ENCODE data around the gene GPR143.
"Not testable (repeated sequence)": the region's sequence is repeated elsewhere in the genome, so short reads cannot be mapped to it uniquely, and the experiment has no call there.

Gene GPR143
- total RNA-seq, result 0 reads per million in 2 experiments

- DNase-seq (ENCODE audit: low read depth), result no peak
Measured at GRCh38 chrX:9765737-9766097, at the start of gene GPR143. TSS of gene GPR143 (minus strand) at chrX:9765847. CDS start at chrX:9765817, 30 bp downstream.

DNA sequence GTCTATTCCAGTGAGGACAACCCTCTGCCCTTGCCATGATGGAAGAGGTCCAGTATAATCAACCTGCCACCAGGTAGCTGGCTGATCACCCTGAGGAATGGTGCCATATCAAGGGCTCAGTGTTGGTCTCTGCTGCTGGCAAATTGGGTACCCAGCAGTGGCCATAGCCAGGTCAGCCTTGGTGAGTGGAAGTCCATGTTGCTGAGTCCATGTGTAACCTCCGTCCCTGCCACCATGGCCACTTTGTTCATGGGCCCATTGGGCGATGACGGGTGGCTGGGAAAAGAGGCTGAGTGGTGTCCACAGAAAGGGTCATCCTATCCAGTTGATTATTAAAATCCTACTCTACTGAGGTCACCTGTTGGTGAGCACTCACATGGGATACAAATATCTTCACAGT, 45.4 kb upstream of the GPR143 start:
- not testable (repeated sequence) for DNase-seq (ENCODE audit: low read depth)

- DNase-seq (ENCODE audit: low read depth), result not testable (repeated sequence)
Measured at GRCh38 chrX:9809876-9810275, 44.2 kb upstream of the GPR143 start.

DNA sequence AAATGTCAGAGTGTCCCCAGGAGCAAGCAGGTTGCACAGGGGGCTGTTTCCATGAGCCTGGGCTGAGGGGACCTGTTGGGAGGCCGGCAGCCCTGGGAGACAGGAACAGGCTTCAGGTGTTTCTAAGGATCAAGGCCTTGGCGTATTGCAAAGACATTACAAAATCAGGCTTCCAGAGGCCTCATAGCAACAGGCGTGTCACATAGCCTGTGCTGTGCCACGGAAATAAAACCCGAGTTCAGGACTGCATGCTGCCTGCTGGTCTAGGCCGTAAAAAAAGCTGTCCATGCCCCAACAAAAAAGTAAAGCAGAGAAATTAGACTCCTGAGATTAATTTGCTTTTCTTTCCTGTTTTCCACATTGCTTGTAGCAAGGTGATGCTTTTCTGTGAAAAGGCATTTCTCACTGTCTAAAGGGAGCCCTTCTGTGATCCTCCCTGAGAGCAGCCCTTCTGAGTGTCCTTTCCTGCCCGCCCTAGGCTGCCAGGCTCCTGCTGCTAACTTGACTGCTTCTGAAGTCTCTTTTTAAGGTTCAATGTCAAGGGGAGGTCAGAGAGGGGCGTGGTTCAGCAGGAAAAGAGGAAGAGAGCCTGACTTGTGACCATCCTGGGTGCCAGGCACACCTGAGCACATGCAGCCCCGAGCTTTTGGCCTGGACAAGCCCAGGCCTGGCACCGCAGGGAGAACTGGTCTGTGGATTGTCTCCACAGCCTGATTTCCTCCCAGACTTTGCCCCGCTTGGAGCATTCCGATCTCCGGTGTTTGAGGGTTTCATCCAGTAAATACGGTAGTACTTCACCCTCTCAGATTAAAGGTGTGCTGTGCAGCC, 41.9 kb upstream of the GPR143 start:
- DNase-seq (ENCODE audit: low read depth), result no peak

GRCh38 chrX:9805956-9806355, 40.3 kb upstream of the GPR143 start:
- DNase-seq (ENCODE audit: low read depth), result no peak

GRCh38 chrX:9804444-9804843, 38.8 kb upstream of the GPR143 start:
- DNase-seq (ENCODE audit: low read depth), result no peak

DNA sequence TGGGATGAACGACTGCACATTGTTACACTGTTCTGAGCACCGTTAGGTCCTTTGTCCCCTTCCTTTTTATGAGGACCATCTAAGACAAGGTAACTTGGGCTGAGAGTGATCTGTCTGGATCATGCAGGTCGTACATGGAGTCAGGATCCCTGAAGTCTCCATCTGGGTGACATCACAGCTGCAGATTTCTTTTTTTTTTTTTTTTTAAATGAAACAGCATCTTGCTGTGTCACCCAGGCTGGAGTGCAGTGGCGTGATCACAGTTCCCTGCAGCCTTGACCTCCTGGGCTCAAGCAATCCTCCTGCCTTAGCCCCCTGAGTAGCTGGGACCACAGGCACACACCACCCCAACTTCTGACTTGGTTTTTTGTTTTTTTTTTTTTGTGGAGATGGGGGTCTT, 37.1 kb upstream of the GPR143 start:
- no peak for DNase-seq (ENCODE audit: low read depth)

- no peak for DNase-seq (ENCODE audit: low read depth)
Measured at GRCh38 chrX:9797384-9798360, 32.0 kb upstream of the GPR143 start.

DNA sequence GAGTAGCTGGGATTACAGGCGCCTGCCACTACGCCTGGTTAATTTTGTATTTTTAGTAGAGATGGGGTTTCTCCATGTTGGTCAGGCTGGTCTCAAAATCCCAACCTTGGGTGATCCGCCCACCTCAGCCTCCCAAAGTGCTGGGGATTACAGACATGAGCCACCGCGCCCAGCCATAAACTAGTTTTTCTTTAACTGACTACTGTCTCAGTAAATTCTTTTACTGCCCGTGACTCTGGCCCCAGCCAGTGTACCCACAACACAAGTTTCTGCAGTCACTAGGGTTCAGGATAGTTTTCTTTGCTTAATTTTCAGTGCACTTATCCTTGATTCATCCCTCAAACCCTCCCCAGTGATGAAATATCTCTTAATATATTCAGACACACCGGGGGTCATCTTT, 28.8 kb upstream of the GPR143 start:
- no peak for DNase-seq (ENCODE audit: low read depth)

DNA sequence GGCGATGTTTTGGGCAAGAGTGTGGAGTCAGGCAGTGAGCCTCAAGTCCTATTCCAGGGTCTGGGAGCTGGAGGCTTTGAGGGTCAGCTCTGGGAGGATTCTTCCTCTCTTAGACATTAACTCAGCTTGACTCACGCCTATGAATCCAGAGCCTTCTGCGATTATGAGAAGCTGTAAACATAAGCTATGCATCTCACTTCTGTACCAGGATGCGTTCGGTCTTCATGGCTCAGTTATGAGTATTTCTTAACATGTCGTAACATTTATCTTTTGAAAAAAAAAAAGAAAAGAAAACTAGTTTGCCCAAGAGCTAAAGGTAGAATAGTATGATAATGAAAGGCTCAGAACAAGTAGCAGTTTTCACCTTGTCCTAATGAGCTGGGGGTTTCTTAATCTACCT, 25.2 kb upstream of the GPR143 start:
- no peak for DNase-seq (ENCODE audit: low read depth)

DNA sequence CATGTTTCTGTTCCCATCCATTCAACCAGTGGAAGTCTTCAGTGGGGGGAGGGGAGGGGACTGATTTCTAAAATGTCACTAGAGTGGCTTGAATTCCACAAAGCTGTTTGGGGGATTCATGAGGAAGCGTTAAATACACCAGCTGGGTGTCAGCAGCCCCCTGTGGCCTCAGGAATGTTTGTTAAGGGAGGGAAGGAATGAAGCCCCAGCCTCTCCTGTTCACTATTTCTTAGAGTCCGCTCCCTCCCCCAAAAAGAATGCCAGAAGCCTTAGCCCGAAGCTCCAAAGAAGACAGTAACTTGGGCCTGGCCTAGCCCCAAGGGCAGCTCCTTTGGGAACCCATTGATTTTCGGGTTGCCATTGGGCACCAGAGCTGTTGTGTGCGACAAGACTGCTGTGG, 23.9 kb upstream of the GPR143 start:
- no peak for DNase-seq (ENCODE audit: low read depth)

DNA sequence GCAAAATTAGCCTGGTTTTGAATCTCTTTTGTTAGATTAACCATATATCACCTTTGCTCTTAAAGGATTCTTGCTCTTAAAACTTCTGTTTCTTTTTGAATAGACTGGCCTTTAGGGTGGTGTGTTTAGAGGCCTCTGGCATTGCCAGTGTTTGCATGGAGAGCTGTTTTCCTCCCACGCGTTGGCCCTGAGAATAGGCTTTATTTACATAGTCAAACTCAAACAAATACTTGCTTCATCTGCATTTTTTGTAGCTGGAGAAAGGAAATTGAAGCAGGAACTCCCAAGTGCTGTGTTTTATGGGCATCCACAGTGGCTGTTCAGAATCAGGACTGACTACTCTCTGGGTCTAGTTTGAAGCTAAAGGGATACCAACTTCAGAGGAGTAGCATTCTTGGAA, 23.3 kb upstream of the GPR143 start:
- DNase-seq (ENCODE audit: low read depth), result no peak

GRCh38 chrX:9786798-9787635, 21.4 kb upstream of the GPR143 start:
- no peak for DNase-seq (ENCODE audit: low read depth)

DNA sequence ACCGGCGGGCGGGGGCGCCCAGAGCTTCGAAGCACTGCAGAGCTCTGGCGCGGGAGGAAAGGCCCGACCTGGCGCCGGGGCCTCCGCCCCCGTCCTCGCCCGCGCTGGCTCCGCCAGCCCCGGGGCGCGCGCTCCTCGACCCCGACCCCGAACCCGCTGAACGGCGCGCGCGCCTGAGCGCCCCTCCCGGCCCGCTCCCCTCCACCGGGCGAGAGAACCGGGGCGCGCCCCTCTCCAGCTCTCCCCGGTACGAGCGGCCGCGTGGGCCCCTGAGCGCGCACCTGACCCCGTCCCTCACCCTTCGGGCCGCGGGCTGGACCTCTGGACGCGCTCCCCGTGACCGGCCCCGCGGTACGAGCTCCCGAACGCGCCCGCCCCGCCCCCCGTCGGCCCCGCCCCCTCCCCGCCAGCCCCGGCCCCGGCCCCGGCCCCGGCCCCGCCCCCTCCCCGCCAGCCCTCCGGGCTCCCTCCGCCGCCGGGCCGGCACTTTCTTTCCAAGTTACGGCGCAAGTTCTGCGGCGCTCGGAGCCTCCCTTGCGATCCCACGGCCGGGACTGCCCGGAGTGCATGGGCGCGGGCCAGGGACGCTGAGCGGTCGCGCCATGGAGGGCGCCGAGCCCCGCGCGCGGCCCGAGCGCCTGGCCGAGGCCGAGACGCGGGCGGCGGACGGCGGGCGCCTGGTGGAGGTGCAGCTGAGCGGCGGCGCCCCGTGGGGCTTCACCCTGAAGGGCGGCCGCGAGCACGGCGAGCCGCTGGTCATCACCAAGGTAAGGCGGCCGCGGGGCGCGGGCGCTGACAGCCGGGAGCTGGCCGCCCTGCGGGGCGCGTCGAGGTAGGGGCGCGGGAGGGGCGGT, 20.5 kb upstream of the GPR143 start, which contains the start of gene SHROOM2:
Gene SHROOM2, plus strand, starts transcription at position 486 of the 854 bp plus-strand sequence. Its CDS starts 117 bp downstream, at position 603.
- DNase-seq (ENCODE audit: low read depth), result no peak

DNA sequence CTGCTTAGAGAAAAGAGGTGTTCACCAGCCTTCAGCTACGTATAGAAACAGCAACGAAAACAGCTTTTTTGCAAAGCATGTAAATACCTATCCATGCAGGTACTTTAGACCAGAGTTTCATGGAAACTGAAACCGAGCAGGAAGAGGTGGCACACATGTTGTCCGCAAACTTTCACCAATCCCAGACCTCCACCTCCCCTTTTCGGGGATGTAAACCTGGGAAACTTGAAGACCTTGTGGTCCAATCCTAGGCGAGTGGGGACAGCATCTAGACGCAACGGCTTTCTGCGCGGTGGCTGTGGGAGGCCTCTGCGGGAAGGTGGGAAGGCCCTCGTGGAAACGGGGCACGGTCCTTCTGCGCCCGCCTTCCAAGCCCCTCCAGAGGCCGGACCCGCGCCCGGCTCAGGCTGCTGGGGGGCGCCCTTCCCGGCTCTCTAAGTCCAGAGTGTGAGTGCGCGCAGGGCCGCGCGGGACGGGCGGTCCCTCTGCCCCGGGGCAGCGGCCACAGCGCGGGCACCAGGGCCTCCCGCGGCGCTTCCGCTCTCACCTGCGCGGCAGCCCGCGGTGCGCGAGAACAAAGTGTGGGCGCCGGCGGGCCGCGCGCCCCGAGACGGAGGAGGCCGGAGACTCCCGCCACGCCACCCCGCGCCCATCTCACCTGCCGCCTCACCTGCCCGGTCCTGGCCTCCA, 19.8 kb upstream of the GPR143 start:
- DNase-seq (ENCODE audit: low read depth), result no peak

DNA sequence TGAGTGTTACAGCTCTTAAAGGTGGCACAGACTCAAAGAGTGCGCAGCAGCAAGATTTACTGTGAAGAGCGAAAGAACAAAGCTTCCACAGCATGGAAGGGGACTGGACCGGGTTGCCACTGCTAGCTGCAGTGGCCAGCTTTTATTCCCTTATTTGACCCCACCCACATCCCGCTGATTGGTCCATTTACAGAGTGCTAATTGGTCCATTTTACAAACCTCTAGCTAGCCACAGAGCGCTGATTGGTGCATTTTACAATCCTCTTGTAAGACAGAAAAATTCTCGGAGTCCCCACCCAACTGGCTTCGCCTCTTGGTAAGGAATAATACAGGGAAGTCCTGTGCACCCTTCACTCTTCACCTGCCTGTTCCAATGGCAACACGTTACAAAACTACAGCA, 18.7 kb upstream of the GPR143 start:
- DNase-seq (ENCODE audit: low read depth), result no peak

- DNase-seq (ENCODE audit: low read depth), result no peak
Measured at GRCh38 chrX:9781941-9782340, 16.3 kb upstream of the GPR143 start.

- no peak for DNase-seq (ENCODE audit: low read depth)
Measured at GRCh38 chrX:9775930-9776329, 10.3 kb upstream of the GPR143 start.

DNA sequence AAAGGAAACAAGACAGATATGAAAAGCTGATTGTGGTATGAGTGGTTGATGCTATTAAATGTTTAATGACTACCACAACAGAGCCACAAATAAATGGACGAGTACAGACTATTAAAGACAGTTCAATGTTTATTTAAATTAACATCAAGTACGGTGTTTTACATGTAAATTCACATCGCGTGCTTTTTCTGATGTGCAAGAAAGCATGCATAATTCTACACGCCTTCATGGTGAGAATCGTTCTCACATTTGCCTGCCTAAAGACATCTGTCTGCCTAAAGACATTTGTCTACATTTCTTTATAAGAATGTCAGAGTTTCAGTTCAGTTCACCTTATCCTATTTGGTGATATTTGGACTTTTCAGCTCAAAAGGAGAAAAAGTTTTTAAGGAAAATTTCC, 7.3 kb upstream of the GPR143 start:
- no peak for DNase-seq (ENCODE audit: low read depth)

DNA sequence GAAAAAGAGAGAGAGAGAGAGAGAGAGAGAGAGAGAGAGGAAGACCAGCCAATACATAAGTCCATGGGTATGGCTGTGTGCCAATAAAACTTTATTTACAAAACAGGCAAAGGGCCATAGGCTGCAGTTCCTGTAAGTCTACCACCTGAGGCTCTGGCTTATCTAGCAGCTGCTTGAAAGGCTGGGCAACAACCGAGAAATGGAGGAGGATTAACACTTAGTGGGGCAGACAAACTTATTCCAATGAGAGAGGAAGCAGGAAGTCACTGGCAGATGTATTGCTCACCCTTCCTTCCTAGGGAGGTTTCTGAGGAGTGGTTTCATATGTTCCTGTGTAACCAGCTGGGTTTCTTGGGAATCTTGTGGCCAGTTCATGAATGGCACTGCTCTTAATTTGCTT, 4.7 kb upstream of the GPR143 start:
- no peak for DNase-seq (ENCODE audit: low read depth)
